Colonic mucosa (tissue), 4 donors: ENCODE results near the gene BCL7A. TPM values are rescaled to one million over a fixed set of nuclear protein-coding genes. Genes with fewer than 3 reads are reported as not detected.
"Not testable (repeated sequence)": the region's sequence is repeated elsewhere in the genome, so short reads cannot be mapped to it uniquely, and the experiment has no call there.

Experiments used
- DNase-seq: peaks from one replicate; pipeline ENCODE4 v3.0.0-alpha.2; 2020
- H3K27ac ChIP-seq: fragments of 200-600 bp; one replicate; pipeline ENCODE4 v1.8.0; 2021
- H3K27me3 ChIP-seq: fragments of 200-600 bp; one replicate; pipeline ENCODE4 v1.8.0; 2021
- H3K36me3 ChIP-seq: fragments of 200-600 bp; one replicate; pipeline ENCODE4 v1.8.0; 2021
- H3K4me1 ChIP-seq: fragments of 200-600 bp; one replicate; pipeline ENCODE4 v1.8.0; 2021; ENCODE audit warnings: mild to moderate bottlenecking
- H3K4me3 ChIP-seq: fragments of 200-600 bp; one replicate; pipeline ENCODE4 v1.8.0; 2021
- H3K9ac ChIP-seq, 2 donors: one replicate each; pipeline ENCODE4 v1.7.0; 2013; ENCODE audit warnings: control low read depth in 2 of 2, low read depth in 2 of 2, low read length in 2 of 2
- H3K9me3 ChIP-seq: fragments of 200-600 bp; one replicate; pipeline ENCODE4 v1.8.0; 2021
- CTCF ChIP-seq: fragments of 200-600 bp; IDR thresholded peaks from one replicate; pipeline ENCODE4 v1.8.0; 2022; ENCODE audit warnings: antibody characterized with exemption, mild to moderate bottlenecking
- intact Hi-C: fragments of 100-400 bp; cut with DNase I; formaldehyde crosslinking; loops from one replicate; pipeline ENCODE4 v1.14.1; 2022
- total RNA-seq, 2 donors: library from RNA; stranded (reverse); fragmentation: NEBNext Ultra II Directional in 1 of 2; extraction: Animal tissue kit (Norgen Biotek cat#: 25700) in 1 of 2; gene quantifications; one replicate each; pipeline ENCODE4 v1.2.1, GENCODE V29; 2021
- donor health status: healthy.
- donor health status: DM: no; HTN: no; CAD: no.
- donor health status: DM: no; HTN: no; CAD: no.

Gene BCL7A
- total RNA-seq, 2 donors from 2014 or later: 7.0 to 10.0 TPM

GRCh38 chr12:122036153-122036552 is 14.5 kb downstream of the BCL7A start:
- no peak overlapping the region for H3K4me3 ChIP-seq
- no peak for TF ChIP-seq CTCF
- no peak for DNase-seq
- no peak overlapping the region for H3K9ac ChIP-seq
- peaks cover 3% of the 10 kb centered on the region for H3K4me1 ChIP-seq
- intact Hi-C loops: no loop called here
- H3K36me3 ChIP-seq: no peaks in the 10 kb centered on the region
- no peaks in the 10 kb centered on the region for H3K9me3 ChIP-seq
- no peak overlapping the region for H3K27ac ChIP-seq
- no peaks in the 10 kb centered on the region for H3K27me3 ChIP-seq

- intact Hi-C loops: no loop called here
- no peak for TF ChIP-seq CTCF
- peak overlapping the region in 1 of 2 donors; percentile 38 for H3K9ac ChIP-seq
- no peak overlapping the region for H3K4me3 ChIP-seq
- DNase-seq: peak; percentile 86
- H3K27me3 ChIP-seq: no peaks in the 10 kb centered on the region
- H3K4me1 ChIP-seq: peaks cover 4% of the 10 kb centered on the region
- H3K36me3 ChIP-seq: no peaks in the 10 kb centered on the region
- H3K27ac ChIP-seq: peak overlapping the region; percentile 47
- no peaks in the 10 kb centered on the region for H3K9me3 ChIP-seq
Observed at GRCh38 chr12:122040579-122041386, 19.1 kb downstream of the BCL7A start.

- H3K9me3 ChIP-seq, H3K9ac ChIP-seq, H3K4me1 ChIP-seq, intact Hi-C loops, H3K36me3 ChIP-seq, H3K4me3 ChIP-seq, DNase-seq, H3K27me3 ChIP-seq: not testable (repeated sequence)
- peak overlapping the region; percentile 47 for H3K27ac ChIP-seq
Observed at GRCh38 chr12:122041458-122041857, 19.8 kb downstream of the BCL7A start.

- no peak overlapping the region for H3K27ac ChIP-seq
- DNase-seq: no peak
- no peak overlapping the region for H3K4me3 ChIP-seq
- intact Hi-C loops: no loop called here
- no peaks in the 10 kb centered on the region for H3K27me3 ChIP-seq
- H3K36me3 ChIP-seq: no peaks in the 10 kb centered on the region
- H3K9me3 ChIP-seq: no peaks in the 10 kb centered on the region
- H3K9ac ChIP-seq: no peak overlapping the region
- no peak for TF ChIP-seq CTCF
- H3K4me1 ChIP-seq: peaks cover 4% of the 10 kb centered on the region
Observed at GRCh38 chr12:122042910-122043309, 21.2 kb downstream of the BCL7A start.

GRCh38 chr12:122043476-122043875 is 21.8 kb downstream of the BCL7A start:
- H3K36me3 ChIP-seq: no peaks in the 10 kb centered on the region
- H3K27me3 ChIP-seq: no peaks in the 10 kb centered on the region
- intact Hi-C loops: no loop called here
- TF ChIP-seq CTCF: no peak
- peaks cover 4% of the 10 kb centered on the region for H3K4me1 ChIP-seq
- H3K9ac ChIP-seq: no peak overlapping the region
- no peak overlapping the region for H3K4me3 ChIP-seq
- DNase-seq: no peak
- H3K9me3 ChIP-seq: no peaks in the 10 kb centered on the region
- no peak overlapping the region for H3K27ac ChIP-seq

- intact Hi-C loops: no loop called here
- H3K36me3 ChIP-seq: no peaks in the 10 kb centered on the region
Observed at GRCh38 chr12:122045262-122045661, 23.6 kb downstream of the BCL7A start.

More at GRCh38 chr12:122045262-122045661, 23.6 kb downstream of the BCL7A start:
- H3K27me3 ChIP-seq: no peaks in the 10 kb centered on the region
- TF ChIP-seq CTCF: no peak
- no peak for DNase-seq
- H3K4me1 ChIP-seq: peaks cover 4% of the 10 kb centered on the region
- H3K4me3 ChIP-seq: no peak overlapping the region
- H3K27ac ChIP-seq: no peak overlapping the region
- no peak overlapping the region for H3K9ac ChIP-seq
- H3K9me3 ChIP-seq: no peaks in the 10 kb centered on the region
